ENCODE measurements around the gene PHIP.

- no peak for TF ChIP-seq CTCF (conservative IDR thresholded peaks at IDR 0.05)
- no peak for TF ChIP-seq EZH2 (IDR thresholded peaks at IDR 0.05; ENCODE audit: low read depth)
These were observed 23.1 kb upstream of the PHIP start for GRCh38 chr6:79101164-79101563.

All from PC-9 (cell line).